Gastroesophageal sphincter (tissue), 4 donors: Measurements from ENCODE around the gene LYSMD4. TPM values are rescaled to one million over a fixed set of nuclear protein-coding genes. Genes with fewer than 3 reads are reported as not detected.

ENCODE experiments used
- ATAC-seq: fragments of 150-250 bp; one replicate; pipeline ENCODE4 v1.9.1; 2016; ENCODE audit warnings: mild to moderate bottlenecking, moderate library complexity
- H3K27ac ChIP-seq, 4 donors: fragments of 200-600 bp; sonication (generic) in 3 of 4; 1 replicate in 3 of 4; 2 replicates in 1 of 4; pipeline ENCODE4 v1.5.1; 2016 to 2019
- H3K27me3 ChIP-seq: fragments of 200-600 bp; sonication (generic); one replicate; pipeline ENCODE4 v1.5.1; 2019
- H3K36me3 ChIP-seq, 2 donors: fragments of 200-600 bp; sonication (generic); one replicate each; pipeline ENCODE4 v1.5.1; 2019; ENCODE audit warnings: control low read depth in 1 of 2
- H3K4me1 ChIP-seq, 3 donors: fragments of 200-600 bp; sonication (generic); 1 replicate in 2 of 3; 2 replicates in 1 of 3; pipeline ENCODE4 v1.5.1; 2016 to 2019; ENCODE audit warnings: control low read depth in 2 of 3
- H3K4me3 ChIP-seq, 2 donors: fragments of 200-600 bp; sonication (generic); one replicate each; pipeline ENCODE4 v1.5.1; 2019; ENCODE audit warnings: mild to moderate bottlenecking in 1 of 2, moderate library complexity in 1 of 2
- H3K9me3 ChIP-seq, 3 donors: fragments of 200-600 bp; sonication (generic); one replicate each; pipeline ENCODE4 v1.5.1; 2017 to 2019; ENCODE audit warnings: control low read depth in 2 of 3
- CTCF ChIP-seq, 4 experiments: fragments of 200-600 bp in 2 of 4; fragments of 450-650 bp in 2 of 4; sonication (generic) in 1 of 4; IDR thresholded peaks; one replicate each; pipeline ENCODE4 v1.5.1; 2017 to 2019; ENCODE audit warnings: antibody characterized with exemption in 4 of 4, mild to moderate bottlenecking in 2 of 4, moderate library complexity in 2 of 4
- EP300 ChIP-seq: sonication (generic); formaldehyde crosslinking; IDR thresholded peaks from one replicate; pipeline ENCODE4 v1.6.1; 2017; ENCODE audit warnings: antibody characterized with exemption, mild to moderate bottlenecking
- POLR2A ChIP-seq, 2 donors: fragments of 450-650 bp; IDR thresholded peaks; one replicate each; pipeline ENCODE4 v1.6.1; 2017; ENCODE audit warnings: antibody characterized with exemption in 2 of 2, mild to moderate bottlenecking in 2 of 2, moderate library complexity in 1 of 2
- POLR2AphosphoS5 ChIP-seq: sonication (generic); formaldehyde crosslinking; IDR thresholded peaks from one replicate; pipeline ENCODE4 v1.6.1; 2017; ENCODE audit warnings: antibody characterized with exemption
- WGBS, 2 donors: methylation state at CpG; one replicate each; pipeline ENCODE4 v1.1.5; 2018; ENCODE audit warnings: low coverage in 1 of 2; 5-methylcytosine and 5-hydroxymethylcytosine counted together
- total RNA-seq, 4 donors: library from RNA; depleted of rRNA; stranded (reverse); fragments of >200 nt; gene quantifications; one replicate each; pipeline ENCODE4 v1.1.0, GENCODE V29; 2016

Gene LYSMD4
- total RNA-seq, 4 donors from 2014 or later = 7.6 to 18.7 (median 13.6) TPM

GRCh38 chr15:99686290-99686689 is 46.9 kb downstream of the LYSMD4 start:
- WGBS, 2 donors = 91% methylated on average over 1 of the region's 1 CpG; no CpG with 5 or more reads in 1 of the 2 donors
- no peaks in the 10 kb centered on the region for H3K4me1 ChIP-seq
- peaks cover 0 to 26% of the 10 kb centered on the region in 2 donors for H3K36me3 ChIP-seq
- H3K27me3 ChIP-seq = no peaks in the 10 kb centered on the region
- no peak overlapping the region for H3K27ac ChIP-seq
- no peak for ATAC-seq
- peaks cover 0 to 7% (median 0%) of the 10 kb centered on the region in 3 donors for H3K9me3 ChIP-seq
- H3K4me3 ChIP-seq = no peak overlapping the region
- TF ChIP-seq POLR2AphosphoS5 (no peak), CTCF (IDR thresholded peaks at IDR 0.05) (no peak), POLR2A (IDR thresholded peaks at IDR 0.05) (no peak), EP300 (no peak)

DNA sequence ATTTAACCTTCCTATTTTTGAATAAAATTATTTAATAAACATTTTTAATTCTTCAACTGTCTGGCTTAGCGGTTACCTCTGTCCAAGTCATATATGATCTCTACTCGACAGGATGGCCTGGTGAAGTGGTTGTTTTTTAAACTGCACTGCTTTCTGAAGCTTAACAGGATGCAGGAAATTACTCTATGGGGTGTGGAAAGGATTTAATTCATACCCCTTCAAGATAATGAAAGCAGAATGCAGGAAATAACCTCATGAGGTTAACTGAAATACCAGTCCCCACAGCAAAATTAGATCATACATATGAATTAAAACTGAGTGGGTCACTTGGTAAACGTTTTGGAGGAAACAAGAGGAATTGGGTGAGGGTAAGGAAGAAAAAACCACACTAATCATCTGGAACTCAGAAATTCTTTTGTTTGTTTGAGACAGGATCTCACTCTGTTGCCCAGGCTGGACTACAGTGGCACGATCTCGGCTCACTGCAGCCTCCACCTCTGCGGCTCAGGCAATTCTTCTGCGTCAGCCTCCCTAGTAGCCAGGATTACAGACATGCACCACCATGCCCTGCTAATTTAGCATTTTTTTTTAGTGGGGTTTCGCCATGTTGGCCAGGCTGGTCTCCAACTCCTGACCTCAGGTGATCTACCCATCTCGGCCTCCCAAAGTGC is 50.1 kb downstream of the LYSMD4 start:
- Histone ChIP-seq H3K9me3 (peaks cover 0 to 7% (median 0%) of the 10 kb centered on the region in 3 donors), H3K4me1 (peaks cover 0 to 5% (median 0%) of the 10 kb centered on the region in 3 donors), H3K27ac (peak overlapping the region in 3 of 4 donors; percentile 40 to 51 (median 47)), H3K27me3 (no peaks in the 10 kb centered on the region), H3K36me3 (peaks cover 0 to 12% of the 10 kb centered on the region in 2 donors), H3K4me3 (no peak overlapping the region)
- TF ChIP-seq EP300 (no peak), POLR2AphosphoS5 (no peak), CTCF (IDR thresholded peaks at IDR 0.05) (no peak), POLR2A (IDR thresholded peaks at IDR 0.05) (no peak)
- ATAC-seq = no peak
- WGBS, 2 donors = 62 to 72% methylated on average over 2 to 9 of the region's 9 CpGs

DNA sequence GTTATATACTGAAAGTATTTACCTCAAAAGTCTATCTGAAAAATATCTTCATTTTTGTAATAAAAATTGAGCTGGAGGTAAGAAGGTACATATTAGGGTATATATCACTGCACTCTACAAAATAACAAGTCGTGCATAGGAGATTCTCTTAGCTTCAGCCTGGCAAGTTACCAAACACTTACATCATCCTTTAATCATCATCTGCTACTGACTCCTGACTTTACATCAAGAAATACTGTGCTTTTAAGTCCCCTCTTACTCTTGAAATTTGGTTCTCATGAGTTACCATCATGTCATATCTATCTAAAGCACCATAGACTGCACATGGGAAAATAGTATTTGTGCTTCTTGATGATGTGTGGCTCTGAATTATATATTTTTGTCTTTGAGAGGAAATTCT is 50.8 kb downstream of the LYSMD4 start:
- Histone ChIP-seq H3K9me3 (peaks cover 0 to 7% (median 0%) of the 10 kb centered on the region in 3 donors), H3K27me3 (no peaks in the 10 kb centered on the region), H3K27ac (peak overlapping the region in 2 of 4 donors; percentile 25 to 40), H3K36me3 (peaks cover 0 to 14% of the 10 kb centered on the region in 2 donors), H3K4me3 (no peak overlapping the region), H3K4me1 (peaks cover 0 to 5% (median 0%) of the 10 kb centered on the region in 3 donors)
- TF ChIP-seq EP300 (no peak), POLR2AphosphoS5 (no peak), CTCF (IDR thresholded peaks at IDR 0.05) (no peak), POLR2A (IDR thresholded peaks at IDR 0.05) (no peak)
- 0% methylated on average over 1 of the region's 1 CpG for WGBS, 2 donors
- ATAC-seq = no peak

DNA sequence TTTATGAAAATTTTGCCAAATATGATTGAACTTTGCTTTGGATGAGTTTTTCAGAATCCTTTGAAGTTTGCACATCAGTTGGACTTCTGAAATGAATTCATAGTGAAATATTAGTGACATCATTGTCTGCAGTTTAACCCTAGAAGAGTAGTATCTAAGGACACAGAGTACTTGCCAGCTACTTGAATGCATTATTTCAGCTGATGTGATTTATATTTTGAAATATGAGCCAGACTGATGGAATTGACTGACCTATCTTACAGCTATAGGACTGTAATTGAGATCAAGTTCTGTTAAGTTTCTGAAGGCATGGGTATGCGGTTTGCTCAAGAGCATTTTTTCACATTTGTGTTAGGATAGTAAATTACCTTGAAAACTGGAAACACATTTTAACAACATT is 51.2 kb downstream of the LYSMD4 start:
- H3K27ac ChIP-seq = peak overlapping the region in 1 of 4 donors; percentile 25
- no peaks in the 10 kb centered on the region for H3K27me3 ChIP-seq
- H3K36me3 ChIP-seq = peaks cover 0 to 17% of the 10 kb centered on the region in 2 donors
- no peak overlapping the region for H3K4me3 ChIP-seq
- peaks cover 0 to 5% (median 0%) of the 10 kb centered on the region in 3 donors for H3K4me1 ChIP-seq
- TF ChIP-seq POLR2AphosphoS5 (no peak), CTCF (IDR thresholded peaks at IDR 0.05) (no peak), POLR2A (IDR thresholded peaks at IDR 0.05) (no peak), EP300 (no peak)
- ATAC-seq = no peak
- WGBS, 2 donors = 64 to 90% methylated on average over 1 of the region's 1 CpG
- H3K9me3 ChIP-seq = peaks cover 0 to 7% (median 0%) of the 10 kb centered on the region in 3 donors

- Histone ChIP-seq H3K4me1 (peaks cover 0 to 5% (median 0%) of the 10 kb centered on the region in 3 donors), H3K36me3 (peaks cover 0 to 34% of the 10 kb centered on the region in 2 donors)
Observed at GRCh38 chr15:99680276-99680675, 53.0 kb downstream of the LYSMD4 start.

More at GRCh38 chr15:99680276-99680675, 53.0 kb downstream of the LYSMD4 start:
- no peak for ATAC-seq
- no peak overlapping the region for H3K4me3 ChIP-seq
- TF ChIP-seq POLR2AphosphoS5 (peak; percentile 37), EP300 (no peak)
- H3K27me3 ChIP-seq = no peaks in the 10 kb centered on the region
- no peak overlapping the region for H3K27ac ChIP-seq
- no peaks in the 10 kb centered on the region for H3K9me3 ChIP-seq
